Sigmoid colon (tissue), 7 donors: ENCODE results near the gene TENM4. TPM values are rescaled to one million over a fixed set of nuclear protein-coding genes. Genes with fewer than 3 reads are reported as not detected.

Experiments used
- DNase-seq: peaks from one replicate; pipeline ENCODE4 v3.0.0-alpha.2; 2019
- H3K27ac ChIP-seq, 4 donors: fragments of 200-600 bp; sonication (generic); one replicate each; pipeline ENCODE4 v1.5.1; 2016 to 2019; ENCODE audit warnings: mild to moderate bottlenecking in 1 of 4
- H3K27me3 ChIP-seq, 3 donors: fragments of 200-600 bp; sonication (generic); one replicate each; pipeline ENCODE4 v1.5.1; 2019; ENCODE audit warnings: mild to moderate bottlenecking in 1 of 3
- H3K36me3 ChIP-seq, 4 donors: fragments of 200-600 bp; sonication (generic); one replicate each; pipeline ENCODE4 v1.5.1; 2016 to 2019
- H3K4me1 ChIP-seq, 4 donors: fragments of 200-600 bp; sonication (generic); one replicate each; pipeline ENCODE4 v1.5.1; 2017 to 2019
- H3K4me3 ChIP-seq, 4 donors: fragments of 200-600 bp; sonication (generic); one replicate each; pipeline ENCODE4 v1.5.1; 2017 to 2019; ENCODE audit warnings: mild to moderate bottlenecking in 2 of 4, moderate library complexity in 1 of 4
- H3K9me3 ChIP-seq, 4 donors: fragments of 200-600 bp in 3 of 4; sonication (generic) in 3 of 4; one replicate each; pipeline versions ENCODE4 v1.5.1 to v1.6.1; 2013 to 2019
- CTCF ChIP-seq, 4 experiments: fragments of 450-650 bp in 3 of 4; fragments of 200-600 bp in 1 of 4; IDR thresholded peaks; one replicate each; pipeline ENCODE4 v1.5.1; 2016 to 2019; ENCODE audit warnings: antibody characterized with exemption in 4 of 4, mild to moderate bottlenecking in 3 of 4, moderate library complexity in 2 of 4
- EP300 ChIP-seq, 4 donors: sonication (generic); formaldehyde crosslinking; IDR thresholded peaks; one replicate each; pipeline ENCODE4 v1.6.1; 2017; ENCODE audit warnings: antibody characterized with exemption in 4 of 4
- POLR2A ChIP-seq, 2 donors: fragments of 450-650 bp; IDR thresholded peaks; one replicate each; pipeline ENCODE4 v1.6.1; 2016; ENCODE audit warnings: antibody characterized with exemption in 2 of 2, mild to moderate bottlenecking in 2 of 2, moderate library complexity in 2 of 2
- POLR2AphosphoS5 ChIP-seq, 4 donors: sonication (generic); formaldehyde crosslinking; IDR thresholded peaks; one replicate each; pipeline ENCODE4 v1.6.1; 2017; ENCODE audit warnings: antibody characterized with exemption in 4 of 4
- WGBS, 2 donors: extraction: QIAGEN DNeasy Blood & Tissue Kit; methylation state at CpG; one replicate each; pipeline ENCODE4 v1.1.7; 2013; 5-methylcytosine and 5-hydroxymethylcytosine counted together
- intact Hi-C: fragments of 100-400 bp; cut with DNase I; formaldehyde crosslinking; loops from one replicate; pipeline ENCODE4 v1.15.1; 2023
- polyA plus RNA-seq, 3 donors: library from polyadenylated mRNA; stranded (reverse); fragments of 200-250 nt; gene quantifications; one replicate each; pipeline ENCODE4 v1.2.3, GENCODE V29; 2013
- total RNA-seq, 4 donors: library from RNA; depleted of rRNA; stranded (reverse); fragments of >200 nt; gene quantifications; one replicate each; pipeline ENCODE4 v1.1.0, GENCODE V29; 2016
- donor health status: healthy with polysubstance abuse.
- donor health status: Bipolar disorder and iron deficiency.
- donor health status: healthy.

The TENM4 gene
- total and polyA plus RNA-seq, 7 donors, result 0.23 to 14.6 (median 1.9) TPM; not detected in 1

GRCh38 chr11:78808923-78809322, 631.9 kb downstream of the TENM4 start:
- peak; percentile 73 for DNase-seq
- TF ChIP-seq POLR2AphosphoS5 (IDR thresholded peaks at IDR 0.05), result no peak
- no peak for TF ChIP-seq EP300 (IDR thresholded peaks at IDR 0.05)
- no peak for TF ChIP-seq POLR2A (IDR thresholded peaks at IDR 0.05)
- TF ChIP-seq CTCF (IDR thresholded peaks at IDR 0.05), result no peak
- Histone ChIP-seq H3K9me3 (no peaks in the 10 kb centered on the region), H3K4me3 (no peak overlapping the region), H3K36me3 (no peaks in the 10 kb centered on the region), H3K4me1 (peaks cover 0 to 49% (median 37%) of the 10 kb centered on the region in 4 donors), H3K27ac (peak overlapping the region; percentile 76 to 86 (median 84)), H3K27me3 (no peaks in the 10 kb centered on the region)
- intact Hi-C loops, result no loop called here
- 8 to 39% methylated on average over 4 of the region's 4 CpGs for WGBS, 2 donors

DNA sequence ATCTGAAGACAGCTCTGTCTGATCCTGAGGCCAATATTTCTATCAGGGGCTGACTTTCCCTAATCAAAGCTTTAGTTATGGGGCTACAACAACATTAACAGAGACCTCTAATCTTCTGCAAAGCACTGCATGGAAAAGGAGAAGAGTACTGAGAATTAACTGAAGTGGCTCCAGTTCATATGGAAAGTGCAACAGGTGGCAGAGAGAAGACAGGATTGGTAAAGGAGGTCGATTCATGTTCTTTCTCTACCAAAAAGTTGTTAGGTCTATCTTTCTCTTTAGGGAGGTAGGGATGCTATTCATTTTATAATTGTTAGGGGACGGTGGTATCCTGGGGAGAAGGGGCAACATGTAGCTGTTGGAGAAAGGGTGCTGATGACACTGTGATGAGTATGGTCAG, 633.5 kb downstream of the TENM4 start:
- no peak for DNase-seq
- Histone ChIP-seq H3K27ac (no peak overlapping the region), H3K4me1 (peaks cover 0 to 49% (median 42%) of the 10 kb centered on the region in 4 donors), H3K27me3 (no peaks in the 10 kb centered on the region), H3K9me3 (no peaks in the 10 kb centered on the region), H3K4me3 (no peak overlapping the region), H3K36me3 (no peaks in the 10 kb centered on the region)
- intact Hi-C loops, result no loop called here
- TF ChIP-seq EP300 (IDR thresholded peaks at IDR 0.05) (no peak), CTCF (IDR thresholded peaks at IDR 0.05) (no peak), POLR2A (IDR thresholded peaks at IDR 0.05) (no peak), POLR2AphosphoS5 (IDR thresholded peaks at IDR 0.05) (no peak)
- 89 to 91% methylated on average over 2 of the region's 2 CpGs for WGBS, 2 donors

DNA sequence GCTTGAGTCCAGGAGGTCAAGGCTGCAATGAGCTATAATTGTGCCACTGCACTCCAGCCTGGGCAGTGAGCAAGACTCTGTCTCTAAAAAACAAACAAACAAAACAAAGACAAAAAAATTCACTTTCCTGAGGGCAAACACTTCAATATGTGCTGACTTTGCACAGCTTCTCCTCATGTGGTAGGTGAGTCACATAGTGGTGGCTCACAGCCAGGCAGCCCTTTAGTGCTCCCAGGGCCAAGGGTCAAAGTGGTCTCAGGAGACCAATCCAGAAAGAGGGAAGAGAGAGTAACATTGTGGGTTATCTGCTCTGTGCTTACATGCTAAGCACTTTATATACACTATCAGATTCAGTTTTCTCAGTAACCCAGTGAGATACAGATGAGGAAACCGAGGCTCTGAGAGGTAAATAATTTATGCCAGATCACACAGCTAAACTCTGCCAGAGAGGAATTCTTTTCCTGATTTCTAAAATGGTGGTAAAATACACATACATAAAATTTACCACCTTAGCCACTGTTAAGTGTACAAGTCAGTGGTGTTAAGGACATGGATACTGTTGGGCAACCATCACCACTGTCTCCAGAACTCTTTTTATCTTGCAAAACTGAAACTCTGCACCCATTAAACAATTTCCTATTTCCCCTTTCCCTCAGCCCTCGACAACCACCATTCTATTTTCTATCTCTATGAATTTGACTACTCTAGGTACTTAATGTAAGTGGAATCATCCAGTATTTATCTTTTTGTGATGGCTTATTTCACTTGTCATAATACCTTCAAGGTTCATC, 634.4 kb downstream of the TENM4 start:
- intact Hi-C loops, result no loop called here
- Histone ChIP-seq H3K4me1 (peaks cover 0 to 49% (median 43%) of the 10 kb centered on the region in 4 donors), H3K4me3 (no peak overlapping the region), H3K36me3 (no peaks in the 10 kb centered on the region), H3K9me3 (no peaks in the 10 kb centered on the region), H3K27ac (no peak overlapping the region), H3K27me3 (no peaks in the 10 kb centered on the region)
- no peak for DNase-seq
- WGBS, 2 donors, result 37 to 44% methylated on average over 2 of the region's 2 CpGs
- TF ChIP-seq POLR2A (IDR thresholded peaks at IDR 0.05) (no peak), CTCF (IDR thresholded peaks at IDR 0.05) (no peak), EP300 (IDR thresholded peaks at IDR 0.05) (no peak), POLR2AphosphoS5 (IDR thresholded peaks at IDR 0.05) (no peak)

- no peak for TF ChIP-seq POLR2AphosphoS5 (IDR thresholded peaks at IDR 0.05)
- TF ChIP-seq CTCF (IDR thresholded peaks at IDR 0.05), result no peak
- no peak for TF ChIP-seq POLR2A (IDR thresholded peaks at IDR 0.05)
- TF ChIP-seq EP300 (IDR thresholded peaks at IDR 0.05), result no peak
- no peak overlapping the region for H3K4me3 ChIP-seq
- no peaks in the 10 kb centered on the region for H3K27me3 ChIP-seq
- no peaks in the 10 kb centered on the region for H3K36me3 ChIP-seq
- WGBS, 2 donors, result 93% methylated on average over 9 of the region's 9 CpGs
- no peak for DNase-seq
- peaks cover 0 to 49% (median 43%) of the 10 kb centered on the region in 4 donors for H3K4me1 ChIP-seq
- H3K27ac ChIP-seq, result no peak overlapping the region
- no peaks in the 10 kb centered on the region for H3K9me3 ChIP-seq
- intact Hi-C loops, result loop anchor here (5.0 kb wide), 1 partner anchor 287 kb away; no protein-coding TSS in a partner anchor
Measured at GRCh38 chr11:78804991-78805390, 635.8 kb downstream of the TENM4 start.
